SK-N-SH treated with all-trans-retinoic acid at 6 μM for 48 hours (cell line): ENCODE data around the gene F2RL2.

ENCODE experiments used
- ATAC-seq: fragments of 200-7000 bp; cut with Tn5 transposase; 3 replicates; pipeline ENCODE4 v1.9.1; 2020; ENCODE audit warnings: mild to moderate bottlenecking, moderate library complexity
- ARNTL ChIP-seq: fragments of 450-650 bp; formaldehyde crosslinking; IDR thresholded peaks from 2 replicates; pipeline ENCODE4 v1.5.0; 2020; ENCODE audit warnings: low read depth, mild to moderate bottlenecking, moderate library complexity, borderline replicate concordance
- BACH2 ChIP-seq: fragments of 250-450 bp; sonication (Bioruptor Pico); IDR thresholded peaks from 2 replicates; pipeline ENCODE4 v1.9.0; 2021; ENCODE audit warnings: mild to moderate bottlenecking, borderline replicate concordance
- CREB5 ChIP-seq: fragments of 250-450 bp; sonication (Bioruptor Pico); IDR thresholded peaks from 2 replicates; pipeline ENCODE4 v1.5.1; 2020; ENCODE audit warnings: low read depth, mild to moderate bottlenecking, moderate library complexity
- CSDC2 ChIP-seq: fragments of 250-450 bp; sonication (Bioruptor Pico); IDR thresholded peaks from 2 replicates; pipeline ENCODE4 v1.5.0; 2020; ENCODE audit warnings: mild to moderate bottlenecking, moderate library complexity
- ESRRG ChIP-seq: fragments of 250-450 bp; sonication (Bioruptor Pico); IDR thresholded peaks from 2 replicates; pipeline ENCODE4 v1.6.1; 2021; ENCODE audit warnings: mild to moderate bottlenecking
- ISL1 ChIP-seq: fragments of 250-450 bp; sonication (Bioruptor Pico); IDR thresholded peaks from 2 replicates; pipeline ENCODE4 v2.1.2; 2022; ENCODE audit warnings: mild to moderate bottlenecking, moderate library complexity
- OSR1 ChIP-seq: fragments of 250-450 bp; sonication (Bioruptor Pico); IDR thresholded peaks from 2 replicates; pipeline ENCODE4 v1.8.0; 2022; ENCODE audit warnings: moderate library complexity, mild to moderate bottlenecking, inconsistent platforms
- POU6F1 ChIP-seq: fragments of 250-450 bp; sonication (Bioruptor Pico); IDR thresholded peaks from 2 replicates; pipeline ENCODE4 v1.8.0; 2021; ENCODE audit warnings: low read depth, mild to moderate bottlenecking, moderate library complexity, borderline replicate concordance
- PPARA ChIP-seq: fragments of 250-450 bp; sonication (Bioruptor Pico); IDR thresholded peaks from 2 replicates; pipeline ENCODE4 v1.5.0; 2020; ENCODE audit warnings: mild to moderate bottlenecking, borderline replicate concordance
- SNAI2 ChIP-seq: fragments of 250-450 bp; sonication (Bioruptor Pico); IDR thresholded peaks from 2 replicates; pipeline ENCODE4 v1.5.0; 2020; ENCODE audit warnings: mild to moderate bottlenecking, moderate library complexity
- TCF4 ChIP-seq: fragments of 250-450 bp; sonication (Bioruptor Pico); IDR thresholded peaks from 2 replicates; pipeline ENCODE4 v1.8.0; 2021; ENCODE audit warnings: mild to moderate bottlenecking, moderate library complexity, borderline replicate concordance
- TOX ChIP-seq: fragments of 250-450 bp; sonication (Bioruptor Pico); IDR thresholded peaks from 2 replicates; pipeline ENCODE4 v1.8.0; 2021; ENCODE audit warnings: mild to moderate bottlenecking, moderate library complexity, borderline replicate concordance
- ZFP3 ChIP-seq: fragments of 250-450 bp; sonication (Bioruptor Pico); IDR thresholded peaks from 2 replicates; pipeline ENCODE4 v1.5.0; 2020; ENCODE audit warnings: mild to moderate bottlenecking, moderate library complexity
- ZFP30 ChIP-seq: fragments of 450-650 bp; formaldehyde crosslinking; IDR thresholded peaks from 2 replicates; pipeline ENCODE4 v1.5.0; 2022; ENCODE audit warnings: mild to moderate bottlenecking, moderate library complexity
- ZNF565 ChIP-seq: fragments of 450-650 bp; formaldehyde crosslinking; conservative IDR thresholded peaks from 2 replicates; pipeline ENCODE4 v1.5.0; 2020; ENCODE audit warnings: low read depth, mild to moderate bottlenecking, moderate library complexity
- ZNF8 ChIP-seq: fragments of 450-650 bp; formaldehyde crosslinking; IDR thresholded peaks from 2 replicates; pipeline ENCODE4 v1.5.0; 2020; ENCODE audit warnings: mild to moderate bottlenecking, moderate library complexity
- TF ChIP-seq, protein P1 (sequence below): fragments of 250-450 bp; sonication (Bioruptor Pico); IDR thresholded peaks from 2 replicates; pipeline ENCODE4 v1.5.0; 2020; ENCODE audit warnings: mild to moderate bottlenecking, moderate library complexity
- TF ChIP-seq, protein P2 (sequence below): fragments of 250-450 bp; sonication (Bioruptor Pico); IDR thresholded peaks from 2 replicates; pipeline ENCODE4 v1.8.0; 2020; ENCODE audit warnings: mild to moderate bottlenecking, moderate library complexity, borderline replicate concordance
- TF ChIP-seq, protein P3 (sequence below): fragments of 250-450 bp; sonication (Bioruptor Pico); IDR thresholded peaks from 2 replicates; pipeline ENCODE4 v1.5.1; 2021; ENCODE audit warnings: mild to moderate bottlenecking, moderate library complexity

F2RL2 gene

DNA sequence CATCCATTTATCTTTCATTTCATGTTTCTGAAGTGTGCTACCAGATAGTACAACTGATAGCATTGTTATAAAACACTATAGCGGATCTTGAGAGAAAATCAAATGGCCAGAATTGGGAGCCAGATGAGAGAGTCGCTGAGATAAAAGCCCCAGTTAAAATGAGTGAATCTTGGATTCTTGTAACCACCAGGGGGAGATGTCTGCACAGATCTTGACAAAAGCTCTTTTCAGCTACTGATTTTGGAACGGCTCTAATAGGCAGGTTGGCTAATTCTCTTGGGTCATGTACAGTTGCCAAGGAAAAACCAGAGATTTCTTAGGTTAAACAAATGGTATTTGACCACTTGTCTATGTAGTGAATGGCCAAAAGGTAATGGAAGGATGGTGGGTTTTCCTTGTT, 21.7 kb downstream of the F2RL2 start:
- TF ChIP-seq ISL1 (CRISPR knock-in tag) (no peak), BACH2 (CRISPR knock-in tag) (no peak), TCF4 (no peak), OSR1 (CRISPR knock-in tag) (no peak), PPARA (no peak), SNAI2 (CRISPR knock-in tag) (no peak), ZFP30 (CRISPR knock-in tag) (no peak), CSDC2 (CRISPR knock-in tag) (no peak), ZNF8 (CRISPR knock-in tag) (no peak), ARNTL (CRISPR knock-in tag) (no peak), POU6F1 (no peak), CREB5 (CRISPR knock-in tag) (no peak), ESRRG (CRISPR knock-in tag) (no peak)
- TF ChIP-seq, protein P1, sequence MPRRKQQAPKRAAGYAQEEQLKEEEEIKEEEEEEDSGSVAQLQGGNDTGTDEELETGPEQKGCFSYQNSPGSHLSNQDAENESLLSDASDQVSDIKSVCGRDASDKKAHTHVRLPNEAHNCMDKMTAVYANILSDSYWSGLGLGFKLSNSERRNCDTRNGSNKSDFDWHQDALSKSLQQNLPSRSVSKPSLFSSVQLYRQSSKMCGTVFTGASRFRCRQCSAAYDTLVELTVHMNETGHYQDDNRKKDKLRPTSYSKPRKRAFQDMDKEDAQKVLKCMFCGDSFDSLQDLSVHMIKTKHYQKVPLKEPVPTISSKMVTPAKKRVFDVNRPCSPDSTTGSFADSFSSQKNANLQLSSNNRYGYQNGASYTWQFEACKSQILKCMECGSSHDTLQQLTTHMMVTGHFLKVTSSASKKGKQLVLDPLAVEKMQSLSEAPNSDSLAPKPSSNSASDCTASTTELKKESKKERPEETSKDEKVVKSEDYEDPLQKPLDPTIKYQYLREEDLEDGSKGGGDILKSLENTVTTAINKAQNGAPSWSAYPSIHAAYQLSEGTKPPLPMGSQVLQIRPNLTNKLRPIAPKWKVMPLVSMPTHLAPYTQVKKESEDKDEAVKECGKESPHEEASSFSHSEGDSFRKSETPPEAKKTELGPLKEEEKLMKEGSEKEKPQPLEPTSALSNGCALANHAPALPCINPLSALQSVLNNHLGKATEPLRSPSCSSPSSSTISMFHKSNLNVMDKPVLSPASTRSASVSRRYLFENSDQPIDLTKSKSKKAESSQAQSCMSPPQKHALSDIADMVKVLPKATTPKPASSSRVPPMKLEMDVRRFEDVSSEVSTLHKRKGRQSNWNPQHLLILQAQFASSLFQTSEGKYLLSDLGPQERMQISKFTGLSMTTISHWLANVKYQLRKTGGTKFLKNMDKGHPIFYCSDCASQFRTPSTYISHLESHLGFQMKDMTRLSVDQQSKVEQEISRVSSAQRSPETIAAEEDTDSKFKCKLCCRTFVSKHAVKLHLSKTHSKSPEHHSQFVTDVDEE: no peak
- TF ChIP-seq, protein P2, sequence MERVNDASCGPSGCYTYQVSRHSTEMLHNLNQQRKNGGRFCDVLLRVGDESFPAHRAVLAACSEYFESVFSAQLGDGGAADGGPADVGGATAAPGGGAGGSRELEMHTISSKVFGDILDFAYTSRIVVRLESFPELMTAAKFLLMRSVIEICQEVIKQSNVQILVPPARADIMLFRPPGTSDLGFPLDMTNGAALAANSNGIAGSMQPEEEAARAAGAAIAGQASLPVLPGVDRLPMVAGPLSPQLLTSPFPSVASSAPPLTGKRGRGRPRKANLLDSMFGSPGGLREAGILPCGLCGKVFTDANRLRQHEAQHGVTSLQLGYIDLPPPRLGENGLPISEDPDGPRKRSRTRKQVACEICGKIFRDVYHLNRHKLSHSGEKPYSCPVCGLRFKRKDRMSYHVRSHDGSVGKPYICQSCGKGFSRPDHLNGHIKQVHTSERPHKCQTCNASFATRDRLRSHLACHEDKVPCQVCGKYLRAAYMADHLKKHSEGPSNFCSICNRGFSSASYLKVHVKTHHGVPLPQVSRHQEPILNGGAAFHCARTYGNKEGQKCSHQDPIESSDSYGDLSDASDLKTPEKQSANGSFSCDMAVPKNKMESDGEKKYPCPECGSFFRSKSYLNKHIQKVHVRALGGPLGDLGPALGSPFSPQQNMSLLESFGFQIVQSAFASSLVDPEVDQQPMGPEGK (CRISPR knock-in tag): no peak
- peak; percentile 89 for ATAC-seq

- no peak for ATAC-seq
- TF ChIP-seq ESRRG (CRISPR knock-in tag) (no peak), ARNTL (CRISPR knock-in tag) (no peak), OSR1 (CRISPR knock-in tag) (no peak)
Measured at GRCh38 chr5:76600716-76601115, 22.5 kb downstream of the F2RL2 start.

GRCh38 chr5:76598531-76598930, 24.7 kb downstream of the F2RL2 start:
- TF ChIP-seq ZFP3 (no peak), BACH2 (CRISPR knock-in tag) (no peak), ISL1 (CRISPR knock-in tag) (no peak), CREB5 (CRISPR knock-in tag) (no peak), ZFP30 (CRISPR knock-in tag) (no peak), OSR1 (CRISPR knock-in tag) (no peak), ZNF565 (no peak), TCF4 (no peak), TOX (CRISPR knock-in tag) (no peak)
- TF ChIP-seq, protein P1: no peak
- TF ChIP-seq, protein P2 (CRISPR knock-in tag): no peak
- TF ChIP-seq, protein P3, sequence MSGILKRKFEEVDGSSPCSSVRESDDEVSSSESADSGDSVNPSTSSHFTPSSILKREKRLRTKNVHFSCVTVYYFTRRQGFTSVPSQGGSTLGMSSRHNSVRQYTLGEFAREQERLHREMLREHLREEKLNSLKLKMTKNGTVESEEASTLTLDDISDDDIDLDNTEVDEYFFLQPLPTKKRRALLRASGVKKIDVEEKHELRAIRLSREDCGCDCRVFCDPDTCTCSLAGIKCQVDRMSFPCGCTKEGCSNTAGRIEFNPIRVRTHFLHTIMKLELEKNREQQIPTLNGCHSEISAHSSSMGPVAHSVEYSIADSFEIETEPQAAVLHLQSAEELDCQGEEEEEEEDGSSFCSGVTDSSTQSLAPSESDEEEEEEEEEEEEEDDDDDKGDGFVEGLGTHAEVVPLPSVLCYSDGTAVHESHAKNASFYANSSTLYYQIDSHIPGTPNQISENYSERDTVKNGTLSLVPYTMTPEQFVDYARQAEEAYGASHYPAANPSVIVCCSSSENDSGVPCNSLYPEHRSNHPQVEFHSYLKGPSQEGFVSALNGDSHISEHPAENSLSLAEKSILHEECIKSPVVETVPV (CRISPR knock-in tag): no peak
- TF ChIP-seq, all 23 proteins: peak for 0
- ATAC-seq: no peak
